IPS DF 6.9 (cell line): ENCODE results near the gene GLRA1.
"Not testable (repeated sequence)": the region's sequence is repeated elsewhere in the genome, so short reads cannot be mapped to it uniquely, and the experiment has no call there.

Experiments used
- DNase-seq: peaks from one replicate; pipeline ENCODE4 v3.0.0-alpha.2; 2013; ENCODE audit warnings: low read depth, low spot score
- H3K27ac ChIP-seq: one replicate; pipeline ENCODE4 v1.5.1; 2013; ENCODE audit warnings: low read length, control low read depth
- H3K27me3 ChIP-seq: 2 replicates; pipeline ENCODE4 v1.6.1; 2013; ENCODE audit warnings: mild to moderate bottlenecking, low read length; ENCODE audit not compliant: control insufficient read depth, insufficient read depth
- H3K36me3 ChIP-seq: 2 replicates; pipeline ENCODE4 v1.6.1; 2013; ENCODE audit warnings: low read length; ENCODE audit not compliant: control insufficient read depth, insufficient read depth
- H3K4me1 ChIP-seq: 2 replicates; pipeline ENCODE4 v1.6.1; 2013; ENCODE audit warnings: low read length; ENCODE audit not compliant: control insufficient read depth, insufficient read depth
- H3K4me3 ChIP-seq: 2 replicates; pipeline ENCODE4 v1.5.1; 2013; ENCODE audit warnings: mild to moderate bottlenecking, low read length
- H3K9me3 ChIP-seq: 2 replicates; pipeline ENCODE4 v1.6.1; 2013; ENCODE audit warnings: low read length, inconsistent platforms; ENCODE audit not compliant: control insufficient read depth, insufficient read depth
- WGBS: extraction: QIAGEN DNeasy Blood & Tissue Kit; methylation state at CpG from one replicate; pipeline ENCODE4 v1.1.7; 2013; ENCODE audit warnings: mixed read lengths, missing lambda C conversion rate; ENCODE audit not compliant: insufficient read length, insufficient coverage; 5-methylcytosine and 5-hydroxymethylcytosine counted together

GLRA1 gene

GRCh38 chr5:151902215-151902614 lies 22.4 kb downstream of the GLRA1 start:
- no peaks in the 10 kb centered on the region for H3K36me3 ChIP-seq
- H3K27ac ChIP-seq = no peak overlapping the region
- no peak overlapping the region for H3K4me3 ChIP-seq
- no peaks in the 10 kb centered on the region; the same call in 1 of the 2 replicates for H3K4me1 ChIP-seq
- no peaks in the 10 kb centered on the region for H3K9me3 ChIP-seq
- no peak for DNase-seq
- H3K27me3 ChIP-seq = peaks cover 65% of the 10 kb centered on the region
- no CpG with 5 or more reads among the region's 4 CpGs for WGBS

- DNase-seq = no peak
- no peaks in the 10 kb centered on the region; the same call in 1 of the 2 replicates for H3K4me1 ChIP-seq
- H3K27me3 ChIP-seq = peaks cover 64% of the 10 kb centered on the region
- no peaks in the 10 kb centered on the region for H3K9me3 ChIP-seq
- no peak overlapping the region for H3K27ac ChIP-seq
- no peak overlapping the region for H3K4me3 ChIP-seq
- H3K36me3 ChIP-seq = no peaks in the 10 kb centered on the region
These were observed 23.0 kb downstream of the GLRA1 start for GRCh38 chr5:151901611-151902010.

GRCh38 chr5:151900891-151901290 lies 23.8 kb downstream of the GLRA1 start:
- DNase-seq = no peak
- H3K4me1 ChIP-seq = peaks cover under 1% of the 10 kb centered on the region; the same call in 1 of the 2 replicates
- H3K27me3 ChIP-seq = peaks cover 62% of the 10 kb centered on the region
- WGBS = no CpG with 5 or more reads among the region's 3 CpGs
- H3K27ac ChIP-seq = no peak overlapping the region
- H3K9me3 ChIP-seq = no peaks in the 10 kb centered on the region
- no peak overlapping the region for H3K4me3 ChIP-seq
- no peaks in the 10 kb centered on the region for H3K36me3 ChIP-seq

GRCh38 chr5:151899399-151899798 lies 25.3 kb downstream of the GLRA1 start:
- no peak for DNase-seq
- Histone ChIP-seq H3K9me3 (no peaks in the 10 kb centered on the region), H3K27me3 (peaks cover 50% of the 10 kb centered on the region), H3K4me1 (0 out of 2 replicates have a peak, but pooled peaks cover 2% of the 10 kb centered on the region), H3K27ac (no peak overlapping the region), H3K36me3 (no peaks in the 10 kb centered on the region), H3K4me3 (no peak overlapping the region)
- no CpG with 5 or more reads among the region's 2 CpGs for WGBS

GRCh38 chr5:151897896-151898295 lies 26.8 kb downstream of the GLRA1 start:
- H3K4me3 ChIP-seq = no peak overlapping the region
- no peaks in the 10 kb centered on the region for H3K36me3 ChIP-seq
- WGBS = no CpG with 5 or more reads among the region's 1 CpG
- H3K27me3 ChIP-seq = peaks cover 36% of the 10 kb centered on the region
- H3K9me3 ChIP-seq = no peaks in the 10 kb centered on the region
- no peak for DNase-seq
- H3K4me1 ChIP-seq = 0 out of 2 replicates have a peak, but pooled peaks cover 2% of the 10 kb centered on the region
- H3K27ac ChIP-seq = no peak overlapping the region

GRCh38 chr5:151897020-151897552 lies 27.6 kb downstream of the GLRA1 start:
- peaks cover 33% of the 10 kb centered on the region for H3K27me3 ChIP-seq
- H3K27ac ChIP-seq = no peak overlapping the region
- no peaks in the 10 kb centered on the region for H3K36me3 ChIP-seq
- no peak for DNase-seq
- H3K9me3 ChIP-seq = no peaks in the 10 kb centered on the region
- 0 out of 2 replicates have a peak, but pooled peaks cover 2% of the 10 kb centered on the region for H3K4me1 ChIP-seq
- no peak overlapping the region for H3K4me3 ChIP-seq
- no CpG with 5 or more reads among the region's 2 CpGs for WGBS

- Histone ChIP-seq H3K27ac (no peak overlapping the region), H3K36me3 (no peaks in the 10 kb centered on the region), H3K27me3 (peaks cover 24% of the 10 kb centered on the region), H3K9me3 (no peaks in the 10 kb centered on the region), H3K4me1 (0 out of 2 replicates have a peak, but pooled peaks cover 2% of the 10 kb centered on the region), H3K4me3 (no peak overlapping the region)
- no CpG with 5 or more reads among the region's 3 CpGs for WGBS
- peak; percentile 27 for DNase-seq
These were observed 28.5 kb downstream of the GLRA1 start for GRCh38 chr5:151896031-151896691.

- no CpG with 5 or more reads among the region's 5 CpGs for WGBS
- Histone ChIP-seq H3K4me3 (no peak overlapping the region), H3K36me3 (no peaks in the 10 kb centered on the region), H3K9me3 (no peaks in the 10 kb centered on the region), H3K27me3 (peaks cover 18% of the 10 kb centered on the region), H3K27ac (no peak overlapping the region), H3K4me1 (0 out of 2 replicates have a peak, but pooled peaks cover 2% of the 10 kb centered on the region)
- DNase-seq = no peak
These were observed 29.0 kb downstream of the GLRA1 start for GRCh38 chr5:151895660-151896030.

- H3K4me1 ChIP-seq, H3K27me3 ChIP-seq: not testable (repeated sequence)
- no CpG with 5 or more reads among the region's 2 CpGs for WGBS
These were observed 31.2 kb downstream of the GLRA1 start for GRCh38 chr5:151893485-151893884.

GRCh38 chr5:151892393-151892792 lies 32.3 kb downstream of the GLRA1 start:
- DNase-seq = no peak
- Histone ChIP-seq H3K27me3 (no peaks in the 10 kb centered on the region), H3K27ac (no peak overlapping the region), H3K4me3 (no peak overlapping the region), H3K9me3 (no peaks in the 10 kb centered on the region), H3K36me3 (no peaks in the 10 kb centered on the region), H3K4me1 (0 out of 2 replicates have a peak, but pooled peaks cover 2% of the 10 kb centered on the region)
- no CpG with 5 or more reads among the region's 4 CpGs for WGBS

More at GRCh38 chr5:151893485-151893884, 31.2 kb downstream of the GLRA1 start:
- not testable (repeated sequence) for H3K36me3 ChIP-seq, H3K9me3 ChIP-seq, DNase-seq, H3K27ac ChIP-seq, H3K4me3 ChIP-seq

GRCh38 chr5:151890299-151890698 lies 34.4 kb downstream of the GLRA1 start:
- H3K4me1 ChIP-seq = no peaks in the 10 kb centered on the region
- WGBS = no CpG with 5 or more reads among the region's 3 CpGs
- no peak for DNase-seq
- no peaks in the 10 kb centered on the region for H3K9me3 ChIP-seq
- no peak overlapping the region for H3K4me3 ChIP-seq
- no peaks in the 10 kb centered on the region for H3K36me3 ChIP-seq
- H3K27me3 ChIP-seq = no peaks in the 10 kb centered on the region
- no peak overlapping the region for H3K27ac ChIP-seq
